Panc1 (cell line): ENCODE measurements around the gene IRF2.

ENCODE experiments used
- CTCF ChIP-seq: fragments of 450-650 bp; IDR thresholded peaks from 2 replicates; pipeline ENCODE4 v1.5.1; 2017; ENCODE audit warnings: mild to moderate bottlenecking
- SIN3A ChIP-seq: IDR thresholded peaks from 2 replicates; pipeline ENCODE4 v1.6.1; 2012; ENCODE audit warnings: low read depth, mild to moderate bottlenecking, low read length, moderate library complexity, borderline replicate concordance; ENCODE audit not compliant: insufficient read depth

GRCh38 chr4:184506527-184507121 lies 32.3 kb upstream of the IRF2 start:
- TF ChIP-seq CTCF = 0 out of 2 replicates have a peak, but pooled peaks have one; percentile 11
- TF ChIP-seq SIN3A = no peak
